ENCODE results near the gene ACTN4. TPM values are rescaled to one million over a fixed set of nuclear protein-coding genes. Genes with fewer than 3 reads are reported as not detected.
A peak's percentile ranks its signal among the peaks of the same experiment; 100 is the strongest.

Gene ACTN4
- total and polyA plus RNA-seq, 2 of the 4 experiments (the other 2 are of a cell fraction): 541 to 659 TPM

DNA sequence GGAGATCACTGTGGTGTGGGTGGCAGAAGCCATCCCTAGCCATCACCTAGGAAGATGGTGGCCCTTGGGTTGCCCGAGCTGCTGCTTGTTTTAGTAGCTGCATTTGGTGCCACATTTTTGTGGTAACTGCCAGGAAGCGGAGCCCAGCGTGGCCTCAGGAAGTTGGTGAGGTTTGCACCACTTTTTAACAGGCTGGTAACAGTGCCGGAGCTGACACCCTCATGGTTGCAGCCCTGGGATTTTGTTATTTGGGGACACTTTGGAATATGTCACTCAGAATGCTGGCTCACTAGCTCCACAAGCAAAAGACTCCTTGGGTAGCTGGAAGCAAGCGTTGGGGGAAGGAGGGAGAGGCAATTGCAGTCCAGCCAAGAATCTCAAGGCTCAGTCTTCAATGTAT lies 22.1 kb downstream of the ACTN4 start:
- Histone ChIP-seq H3K4me2 (ENCODE audit: low read depth, low read length) (no peak overlapping the region), H3K36me3 (ENCODE audit: control insufficient read depth, insufficient read depth, low read length) (peaks cover 6% of the 10 kb centered on the region), H2BK20ac (ENCODE audit: low read depth, low read length) (peak overlapping the region; percentile 68), H2AK9ac (replicated peaks; ENCODE audit: low read depth, low read length, poor library complexity) (peak overlapping the region; percentile 69), H3K27ac (ENCODE audit: insufficient read depth, low read length) (peak overlapping the region; percentile 48; the same call in 1 of the 2 replicates), H3K23ac (ENCODE audit: low read depth, low read length) (peak overlapping the region; percentile 89), H3K9ac (ENCODE audit: low read depth, low read length) (no peak overlapping the region), H3K79me1 (ENCODE audit: low read depth in 1 of 2, low read length in 2 of 2) (peaks cover 5 to 70% of the 10 kb centered on the region in 2 experiments; a peak in 3 of 4 replicates), H3K18ac (ENCODE audit: low read depth, low read length) (peak overlapping the region; percentile 24; the same call in 1 of the 2 replicates), H2BK120ac (ENCODE audit: low read depth, low read length) (peak overlapping the region; percentile 40), H3K9me3 (ENCODE audit: control insufficient read depth, insufficient read depth, low read length) (no peaks in the 10 kb centered on the region), H2BK15ac (ENCODE audit: low read depth, low read length) (peak overlapping the region; percentile 63; the same call in 1 of the 3 replicates), H3K56ac (ENCODE audit: extremely low read depth, insufficient read depth, low read length) (no peak overlapping the region), H3K27me3 (ENCODE audit: control insufficient read depth, insufficient read depth, low read length) (no peaks in the 10 kb centered on the region), H3K9me1 (ENCODE audit: insufficient read depth, low read length) (peaks cover 46% of the 10 kb centered on the region), H2AK5ac (ENCODE audit: low read depth, low read length) (peak overlapping the region; percentile 84), H2AFZ (replicated peaks; ENCODE audit: low read length, poor library complexity) (peak overlapping the region; percentile 10), H4K8ac (ENCODE audit: low read depth in 2 of 2, low read length in 2 of 2) (peak overlapping the region; percentile 37 to 39; a peak in 2 of 4 replicates), H3K4me1 (ENCODE audit: control insufficient read depth, insufficient read depth, low read length) (peaks cover 57% of the 10 kb centered on the region), H3K4ac (ENCODE audit: low read depth, low read length) (peak overlapping the region; percentile 77), H3K4me3 (ENCODE audit: insufficient read depth, low read depth, low read length) (no peak overlapping the region), H3K14ac (replicated peaks; ENCODE audit: low read depth, low read length) (peak overlapping the region; percentile 87), H4K20me1 (ENCODE audit: insufficient read depth, low read length) (peaks cover 85% of the 10 kb centered on the region), H4K91ac (ENCODE audit: insufficient read depth, low read depth, low read length) (peak overlapping the region; percentile 36), H4K5ac (ENCODE audit: low read depth, low read length) (no peak overlapping the region; the same call in 1 of the 2 replicates), H2BK5ac (ENCODE audit: low read depth, low read length, poor library complexity, severe bottlenecking) (peak overlapping the region; percentile 60)
- dilution Hi-C loops (cut with HindIII; ENCODE audit: low sequenced_read_pairs, unreplicated experiment): no loop called here
- in situ Hi-C loops (cut with MboI; ENCODE audit: low sequenced_read_pairs): no loop called here
- intact Hi-C loops (cut with micrococcal nuclease): no loop called here
- ATAC-seq (ENCODE audit: low read depth): no peak
- no TSS peak for BruUV-seq (replicated peaks)
- 100% methylated on average over 1 of the region's 5 CpGs; no CpG with 5 or more reads in 1 of the 2 experiments for WGBS, 2 experiments (ENCODE audit: extremely low coverage in 2 of 2, insufficient read length in 1 of 2)
- ChIA-PET POLR2A (ENCODE audit: unreplicated experiment) (interaction anchor here (0.6 kb wide), 1 partner anchor 11 kb away, joined by 3 read pairs; no protein-coding TSS in a partner anchor), CTCF (interaction anchor here (1.5 kb wide), 1 partner anchor 33 kb away, joined by 3 read pairs; no protein-coding TSS in a partner anchor)
- no peak for DNase-seq
- no peak for TF ChIP-seq NFE2L2 (IDR thresholded peaks at IDR 0.05; ENCODE audit: low read depth, low read length)
- TF ChIP-seq CHD1 (IDR thresholded peaks at IDR 0.05; ENCODE audit: low read depth, low read length): no peak
- no peak for TF ChIP-seq RCOR1 (IDR thresholded peaks at IDR 0.05; ENCODE audit: insufficient replicate concordance, low read length)
- TF ChIP-seq BHLHE40 (IDR thresholded peaks at IDR 0.05; ENCODE audit: low read depth, low read length): no peak
- TF ChIP-seq CTCF (conservative IDR thresholded peaks at IDR 0.05; ENCODE audit: low read depth, low read length): no peak
- TF ChIP-seq SMC3 (IDR thresholded peaks at IDR 0.05; ENCODE audit: low read depth, low read length): no peak
- no peak for TF ChIP-seq CEBPB (IDR thresholded peaks at IDR 0.05; ENCODE audit: low read depth, low read length)
- TF ChIP-seq RAD21 (IDR thresholded peaks at IDR 0.05; ENCODE audit: low read length): no peak
- TF ChIP-seq MAZ (IDR thresholded peaks at IDR 0.05; ENCODE audit: borderline replicate concordance, low read depth, low read length): no peak
- no peak for TF ChIP-seq RFX5 (IDR thresholded peaks at IDR 0.05; ENCODE audit: low read depth, low read length)
- TF ChIP-seq, protein P1, sequence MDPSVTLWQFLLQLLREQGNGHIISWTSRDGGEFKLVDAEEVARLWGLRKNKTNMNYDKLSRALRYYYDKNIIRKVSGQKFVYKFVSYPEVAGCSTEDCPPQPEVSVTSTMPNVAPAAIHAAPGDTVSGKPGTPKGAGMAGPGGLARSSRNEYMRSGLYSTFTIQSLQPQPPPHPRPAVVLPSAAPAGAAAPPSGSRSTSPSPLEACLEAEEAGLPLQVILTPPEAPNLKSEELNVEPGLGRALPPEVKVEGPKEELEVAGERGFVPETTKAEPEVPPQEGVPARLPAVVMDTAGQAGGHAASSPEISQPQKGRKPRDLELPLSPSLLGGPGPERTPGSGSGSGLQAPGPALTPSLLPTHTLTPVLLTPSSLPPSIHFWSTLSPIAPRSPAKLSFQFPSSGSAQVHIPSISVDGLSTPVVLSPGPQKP (IDR thresholded peaks at IDR 0.05; ENCODE audit: borderline replicate concordance, low read depth, low read length): no peak
- TF ChIP-seq MXI1 (IDR thresholded peaks at IDR 0.05; ENCODE audit: borderline replicate concordance, low read depth, low read length): no peak
- no peak for TF ChIP-seq FOS (IDR thresholded peaks at IDR 0.05; ENCODE audit: low read depth, low read length)
- TF ChIP-seq POLR2A (IDR thresholded peaks at IDR 0.05; ENCODE audit: low read depth, low read length): no peak
- TF ChIP-seq MAFK (IDR thresholded peaks at IDR 0.05; ENCODE audit: low read depth, low read length): no peak
- TF ChIP-seq, protein P2, sequence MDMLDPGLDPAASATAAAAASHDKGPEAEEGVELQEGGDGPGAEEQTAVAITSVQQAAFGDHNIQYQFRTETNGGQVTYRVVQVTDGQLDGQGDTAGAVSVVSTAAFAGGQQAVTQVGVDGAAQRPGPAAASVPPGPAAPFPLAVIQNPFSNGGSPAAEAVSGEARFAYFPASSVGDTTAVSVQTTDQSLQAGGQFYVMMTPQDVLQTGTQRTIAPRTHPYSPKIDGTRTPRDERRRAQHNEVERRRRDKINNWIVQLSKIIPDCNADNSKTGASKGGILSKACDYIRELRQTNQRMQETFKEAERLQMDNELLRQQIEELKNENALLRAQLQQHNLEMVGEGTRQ (IDR thresholded peaks at IDR 0.05; ENCODE audit: low read depth, low read length): no peak

All from IMR-90 (cell line).